NCI-H146 treated with DMSO at 0.1 percent for 48 hours (cell line): Measurements from ENCODE around the gene SORD.
A peak's percentile ranks its signal among the peaks of the same experiment; 100 is the strongest.

ENCODE experiments used
- DNase-seq: peaks from one replicate; lab custom pipeline; 2025; ENCODE audit not compliant: unreplicated experiment; lab: John Stamatoyannopoulos, UW

The SORD gene

DNA sequence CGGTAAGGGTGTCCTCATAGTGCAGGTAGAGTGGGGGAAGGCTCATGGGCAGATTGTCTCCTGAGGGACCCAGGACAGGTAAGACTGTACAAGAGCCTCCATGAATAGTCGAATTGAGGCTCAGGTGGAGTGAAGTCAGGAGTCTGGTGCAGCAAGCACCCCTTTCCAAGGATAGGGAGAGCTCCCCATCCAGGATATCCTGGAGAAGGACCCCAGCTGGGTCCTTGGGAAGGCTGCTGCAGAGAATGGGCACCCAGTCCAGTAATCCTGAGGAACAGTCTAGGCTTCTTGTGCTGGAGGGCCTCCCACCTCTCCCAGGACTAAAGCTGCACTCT is 91.7 kb downstream of the SORD start:
- DNase-seq: no peak

DNA sequence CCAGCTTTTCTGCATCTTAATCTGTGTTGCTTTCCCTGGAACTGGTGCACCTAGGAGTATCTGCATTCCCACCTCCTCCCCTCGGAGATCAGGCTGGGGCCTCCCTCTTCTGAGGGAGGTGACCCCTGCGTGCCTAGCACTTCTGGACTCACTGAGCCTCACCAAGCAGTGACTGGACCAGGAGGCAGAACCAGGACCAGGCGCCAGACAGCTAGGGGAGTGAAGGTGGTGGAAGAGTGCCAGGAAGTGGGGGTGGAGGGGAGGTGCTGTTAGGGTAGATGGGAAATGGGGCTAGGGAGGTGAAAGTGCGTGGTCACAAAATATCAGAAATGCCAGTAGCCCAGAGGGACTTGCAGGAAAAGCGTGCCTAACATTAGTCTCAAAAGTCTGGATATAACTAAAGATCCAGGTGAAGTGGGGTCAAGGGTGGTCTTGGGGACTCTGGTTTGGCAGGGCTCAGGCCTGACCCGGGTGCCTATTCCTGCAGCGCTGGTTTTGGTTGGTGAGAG is 92.4 kb downstream of the SORD start:
- no peak for DNase-seq

DNA sequence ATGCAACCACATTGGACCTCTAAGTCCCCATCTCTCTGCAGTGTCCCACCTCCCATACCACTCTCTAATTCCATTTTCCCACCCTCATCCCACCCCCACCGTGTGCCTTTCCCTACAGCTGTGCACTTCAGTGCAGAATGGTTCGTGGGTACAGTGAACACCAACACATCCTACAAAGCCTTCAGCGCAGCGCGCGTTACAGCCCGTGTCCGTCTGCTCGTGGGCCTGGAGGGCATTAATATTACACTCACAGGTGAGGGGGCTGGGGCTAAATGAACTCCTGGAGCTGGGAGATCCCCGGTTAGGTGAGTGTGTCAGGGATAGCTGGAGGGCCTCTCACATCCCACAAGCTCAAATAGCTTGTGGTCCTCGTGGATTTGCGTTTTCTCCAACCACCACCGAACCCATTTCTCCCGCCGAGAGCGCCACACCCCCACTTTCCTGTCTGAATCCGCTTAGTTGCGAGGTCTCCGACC is 93.0 kb downstream of the SORD start:
- DNase-seq: no peak

DNA sequence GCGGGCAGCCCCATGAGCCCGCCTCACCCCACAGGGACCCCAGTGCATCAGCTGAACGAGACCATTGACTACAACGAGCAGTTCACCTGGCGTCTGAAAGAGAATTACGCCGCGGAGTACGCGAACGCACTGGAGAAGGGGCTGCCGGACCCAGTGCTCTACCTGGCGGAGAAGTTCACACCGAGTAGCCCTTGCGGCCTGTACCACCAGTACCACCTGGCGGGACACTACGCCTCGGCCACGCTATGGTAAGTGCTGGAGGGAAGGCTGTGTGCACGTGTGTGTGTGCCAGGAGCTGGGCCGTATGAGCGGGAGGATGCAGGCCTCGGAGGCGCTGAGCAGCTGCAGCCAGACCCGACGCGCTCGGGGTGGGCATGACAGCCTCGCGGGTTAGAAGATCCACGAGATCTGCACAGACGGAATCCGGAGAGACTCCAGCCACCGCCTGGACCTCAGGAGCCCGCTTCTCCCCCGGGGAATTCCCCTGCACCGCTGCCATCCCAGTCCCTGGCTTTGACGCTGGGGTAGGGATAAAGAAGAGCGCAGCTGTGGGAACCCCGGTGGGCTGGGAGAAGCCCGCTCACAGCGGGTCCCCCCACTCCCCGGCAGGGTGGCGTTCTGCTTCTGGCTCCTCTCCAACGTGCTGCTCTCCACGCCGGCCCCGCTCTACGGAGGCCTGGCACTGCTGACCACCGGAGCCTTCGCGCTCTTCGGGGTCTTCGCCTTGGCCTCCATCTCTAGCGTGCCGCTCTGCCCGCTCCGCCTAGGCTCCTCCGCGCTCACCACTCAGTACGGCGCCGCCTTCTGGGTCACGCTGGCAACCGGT is 93.7 kb downstream of the SORD start:
- DNase-seq: peak; percentile 13

DNA sequence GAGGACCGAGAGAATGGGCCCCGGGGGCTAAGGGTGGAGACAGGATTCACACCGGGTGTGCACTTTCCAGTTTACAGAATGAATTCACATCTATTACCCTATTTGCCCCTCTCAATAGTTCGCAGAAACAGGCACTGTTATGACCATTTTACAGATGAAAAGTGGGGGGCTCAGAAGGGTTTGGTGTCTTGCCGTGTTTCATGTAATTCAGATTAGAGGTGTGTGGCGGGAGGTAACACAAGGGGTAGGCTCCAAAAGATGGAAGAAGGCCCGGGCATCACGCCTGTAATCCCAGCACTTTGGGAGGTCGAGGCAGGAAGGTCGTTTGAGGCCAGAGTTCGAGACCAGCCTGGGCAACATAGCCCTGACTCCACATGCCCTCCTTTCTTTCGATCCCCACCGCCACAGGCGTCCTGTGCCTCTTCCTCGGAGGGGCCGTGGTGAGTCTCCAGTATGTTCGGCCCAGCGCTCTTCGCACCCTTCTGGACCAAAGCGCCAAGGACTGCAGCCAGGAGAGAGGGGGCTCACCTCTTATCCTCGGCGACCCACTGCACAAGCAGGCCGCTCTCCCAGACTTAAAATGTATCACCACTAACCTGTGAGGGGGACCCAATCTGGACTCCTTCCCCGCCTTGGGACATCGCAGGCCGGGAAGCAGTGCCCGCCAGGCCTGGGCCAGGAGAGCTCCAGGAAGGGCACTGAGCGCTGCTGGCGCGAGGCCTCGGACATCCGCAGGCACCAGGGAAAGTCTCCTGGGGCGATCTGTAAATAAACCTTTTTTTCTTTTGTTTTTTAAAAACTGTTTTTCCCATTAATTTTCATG is 94.5 kb downstream of the SORD start:
- no peak for DNase-seq

DNA sequence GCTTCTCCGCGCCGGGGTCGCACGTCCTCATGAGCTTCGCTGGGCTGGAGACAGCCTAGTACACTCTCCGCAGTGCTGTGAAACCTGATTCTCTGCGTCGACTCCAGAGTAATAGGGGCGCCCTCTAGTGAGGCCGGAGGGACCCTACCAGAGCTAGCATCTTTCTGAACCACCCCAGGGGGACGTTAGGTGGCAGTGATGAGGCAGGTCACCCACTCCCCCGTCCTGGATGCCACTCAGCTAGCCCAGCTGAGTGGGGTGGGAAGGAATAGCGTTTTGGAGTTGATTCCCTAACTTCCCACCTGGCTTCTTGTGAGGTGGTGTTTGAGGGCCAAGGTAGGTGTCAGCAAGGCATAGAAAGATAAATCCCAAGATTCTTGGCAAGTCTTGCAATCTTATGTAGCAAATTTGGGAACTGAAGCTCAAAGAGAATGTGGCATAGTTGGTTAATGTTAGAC is 95.2 kb downstream of the SORD start:
- peak; percentile 81 for DNase-seq

DNA sequence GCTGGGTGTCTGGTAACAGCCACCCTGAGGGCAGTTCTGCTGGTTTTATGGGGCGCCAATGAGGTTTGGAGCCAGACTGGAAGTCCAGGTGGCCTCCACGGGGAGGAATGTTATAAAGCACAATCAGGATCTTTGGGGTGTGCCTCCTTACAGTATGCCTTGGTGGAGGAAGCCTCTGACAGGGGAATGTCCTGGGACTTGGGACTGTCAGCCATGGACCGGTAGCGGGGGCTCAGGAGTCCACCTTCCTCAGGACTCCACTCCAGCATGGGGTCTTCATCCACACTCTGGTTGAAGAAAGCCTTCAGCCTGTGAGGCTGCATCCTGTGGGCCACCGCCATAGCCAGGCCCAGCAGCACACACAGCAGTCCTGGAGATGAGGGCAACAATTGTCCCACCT is 96.0 kb downstream of the SORD start:
- no peak for DNase-seq

DNA sequence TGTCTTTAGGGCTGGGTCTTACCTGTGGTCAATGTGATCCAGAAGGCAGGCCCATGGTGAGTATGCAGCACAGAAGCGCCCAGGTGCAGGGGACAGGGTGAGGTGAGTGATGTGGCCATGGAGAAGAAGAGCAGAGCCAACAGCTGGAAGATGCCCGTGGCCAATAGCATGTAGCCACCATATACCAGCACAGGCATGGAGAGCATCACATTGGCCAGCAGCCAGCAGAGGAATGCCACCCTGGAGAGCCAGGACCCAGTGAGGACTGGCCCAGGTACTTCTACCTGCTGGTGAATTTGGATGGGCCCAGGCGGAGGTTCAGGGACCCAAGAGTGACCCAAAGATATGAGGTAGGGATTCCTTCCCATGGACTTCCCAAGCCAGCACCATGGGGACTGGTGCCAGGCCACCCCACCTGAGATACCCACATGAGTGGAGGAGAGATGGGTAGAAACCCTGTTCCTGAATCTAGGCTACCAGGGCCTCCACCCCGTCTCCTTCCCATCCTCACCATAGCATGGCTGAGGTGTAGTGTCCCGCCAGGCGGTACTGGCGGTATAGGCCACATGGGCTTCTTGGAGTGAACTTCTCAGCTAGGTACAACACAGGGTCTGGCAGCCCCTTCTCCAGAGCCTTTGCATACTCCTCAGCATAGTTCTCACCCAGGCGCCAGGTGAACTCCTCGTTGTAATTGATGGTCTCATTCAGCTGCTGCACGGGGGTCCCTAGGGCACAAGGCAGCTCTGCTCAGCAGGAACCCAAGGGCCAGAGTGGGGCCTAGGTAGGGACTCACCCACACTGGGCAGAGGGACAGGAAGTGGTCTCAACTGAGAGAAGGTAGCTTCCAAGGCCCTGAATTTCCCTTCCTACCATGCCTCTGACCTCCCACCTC is 97.3 kb downstream of the SORD start:
- DNase-seq: no peak

DNA sequence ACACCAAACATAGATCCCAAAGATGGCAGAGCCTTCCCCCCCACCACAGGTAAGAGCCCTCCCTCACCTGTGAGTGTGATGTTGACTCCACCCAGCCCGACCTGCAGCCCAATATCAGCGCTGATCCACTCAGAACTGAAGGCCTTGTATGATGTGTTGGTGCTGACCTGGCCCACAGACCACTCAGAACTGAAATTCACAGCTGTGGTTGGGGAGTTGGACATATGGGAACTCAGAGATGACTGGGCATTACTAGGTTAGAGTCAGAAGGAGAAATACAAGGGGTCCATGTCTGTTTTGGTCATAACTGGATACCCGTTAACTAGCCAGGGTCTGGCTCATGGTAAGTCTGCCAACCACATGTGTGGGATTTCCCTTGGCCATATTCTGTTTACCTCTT is 98.0 kb downstream of the SORD start:
- DNase-seq: no peak

DNA sequence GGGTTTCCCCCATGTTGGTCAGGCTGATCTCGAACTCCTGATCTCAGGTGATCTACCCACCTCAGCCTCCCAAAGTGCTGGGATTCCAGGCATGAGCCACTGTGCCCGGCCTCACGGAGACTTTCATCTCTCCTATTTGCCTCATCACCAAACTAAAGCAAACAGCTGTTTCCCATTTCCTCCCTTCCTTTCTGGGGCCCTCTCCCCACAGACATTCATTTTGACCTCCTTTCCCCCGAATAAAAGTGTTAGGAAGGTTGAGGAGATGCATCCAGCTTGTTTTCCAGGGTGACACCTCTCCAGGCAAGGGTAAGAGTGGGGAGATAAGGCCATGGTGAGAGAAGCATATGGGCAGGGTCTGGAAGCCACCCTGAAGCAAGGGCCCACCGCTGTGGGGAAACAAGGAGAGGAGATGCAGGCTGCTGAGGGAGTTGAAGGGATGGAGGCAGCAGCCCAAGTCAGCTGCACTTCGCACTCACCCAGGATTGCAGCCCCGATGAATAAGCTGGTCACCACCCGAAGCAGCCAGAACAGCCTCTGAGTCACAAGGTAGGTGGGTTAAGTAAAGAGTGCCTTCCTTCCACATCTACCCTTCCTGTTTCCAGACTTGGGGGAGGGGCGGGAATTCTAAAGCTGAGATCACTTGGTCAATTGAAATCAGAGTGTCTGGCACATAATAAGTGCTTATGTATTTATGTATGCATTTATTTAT is 98.9 kb downstream of the SORD start:
- DNase-seq: no peak

DNA sequence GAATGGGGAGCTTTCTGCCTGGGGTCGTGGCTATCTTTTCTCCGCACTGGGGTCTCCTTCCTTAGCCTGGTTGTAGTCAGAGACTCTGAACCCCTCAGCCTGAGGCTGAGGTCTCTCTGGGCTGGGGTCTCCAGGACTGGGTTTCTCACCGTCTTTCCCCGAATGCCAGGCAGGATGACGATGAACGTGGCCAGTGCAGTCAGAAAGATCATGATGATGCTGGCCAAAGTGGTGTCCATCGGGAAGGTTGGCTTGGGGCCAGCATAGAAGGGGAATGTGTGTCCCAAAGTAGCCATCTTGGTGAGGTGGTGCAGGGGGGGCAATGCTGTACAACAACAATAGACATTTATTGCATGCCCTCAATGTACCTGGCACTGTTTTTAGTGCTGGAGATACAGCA is 99.7 kb downstream of the SORD start:
- no peak for DNase-seq

DNA sequence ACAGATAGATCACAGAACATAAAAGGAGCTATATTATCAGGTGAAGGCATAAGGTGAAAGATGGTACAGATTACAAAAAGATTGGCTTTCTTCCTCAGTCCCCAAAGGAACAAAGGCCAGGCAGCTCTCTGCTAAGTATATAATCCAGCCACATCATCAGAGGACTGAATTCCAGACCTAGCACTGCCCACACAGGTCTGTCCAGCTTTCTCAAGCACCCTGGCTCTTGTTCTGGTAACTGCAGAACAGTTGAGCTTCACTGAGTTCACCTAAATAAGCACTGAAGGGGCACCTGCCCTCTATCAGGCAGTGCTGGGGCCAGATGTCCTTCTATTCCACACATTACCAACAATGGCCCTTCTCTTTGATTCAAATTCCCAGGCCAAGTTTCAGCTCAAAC is 100.4 kb downstream of the SORD start:
- DNase-seq: no peak

DNA sequence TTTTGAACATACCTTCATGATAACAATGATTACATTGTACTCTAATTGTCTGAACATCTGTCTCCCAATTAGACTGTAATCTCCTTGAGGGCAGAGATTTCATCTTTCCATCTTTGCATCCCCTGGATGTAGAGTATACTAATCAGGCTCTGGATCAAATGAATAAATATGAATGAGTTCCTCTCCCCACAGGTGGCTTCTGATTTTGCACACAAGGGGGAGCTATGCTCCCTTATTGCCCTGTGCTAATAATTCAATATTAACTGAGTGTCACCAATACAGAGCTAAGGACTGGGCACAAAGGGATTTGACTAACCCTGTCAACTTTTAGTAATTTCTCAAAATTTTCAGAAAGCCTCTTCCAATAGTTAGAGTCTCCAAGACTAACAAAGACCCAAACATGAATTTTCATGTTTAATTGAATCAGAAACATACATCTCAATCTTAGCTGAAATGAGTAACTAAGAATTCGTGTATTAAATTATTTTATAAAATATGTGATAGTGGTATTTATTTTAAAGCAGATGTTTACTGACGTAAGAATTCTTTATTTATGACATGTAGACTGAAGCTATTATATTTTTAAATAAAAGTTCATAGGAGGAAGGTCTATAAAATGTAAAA is 103.7 kb downstream of the SORD start:
- DNase-seq: peak; percentile 4
